AG04449 (cell line): ENCODE data around the gene ROBO4.

Experiments used
- CTCF ChIA-PET: fragments of 350-600 bp; formaldehyde crosslinking; extraction: SDS; loops from one replicate; lab custom pipeline; 2021; ENCODE audit warnings: antibody characterized with exemption; lab: Yijun Ruan, JAX
- POLR2A ChIA-PET: fragments of 400-600, 350-600 bp; formaldehyde crosslinking; extraction: SDS; loops from one replicate; lab custom pipeline; 2020; ENCODE audit warnings: antibody characterized with exemption, inconsistent platforms; lab: Yijun Ruan, JAX
- DNase-seq: peaks from one replicate; pipeline ENCODE4 v3.0.0-alpha.2; 2010; ENCODE audit warnings: low read depth, low spot score
- H3K4me3 ChIP-seq: 2 replicates; pipeline ENCODE4 v1.5.1; 2011; ENCODE audit warnings: low read depth, mild to moderate bottlenecking, control low read depth, low read length
- CTCF ChIP-seq: IDR thresholded peaks from one replicate; pipeline ENCODE4 v1.5.1; 2011; ENCODE audit warnings: mild to moderate bottlenecking, moderate library complexity, low read length, control low read depth, inconsistent platforms; ENCODE audit not compliant: insufficient read depth; ENCODE audit errors: missing control alignments

Gene ROBO4

DNA sequence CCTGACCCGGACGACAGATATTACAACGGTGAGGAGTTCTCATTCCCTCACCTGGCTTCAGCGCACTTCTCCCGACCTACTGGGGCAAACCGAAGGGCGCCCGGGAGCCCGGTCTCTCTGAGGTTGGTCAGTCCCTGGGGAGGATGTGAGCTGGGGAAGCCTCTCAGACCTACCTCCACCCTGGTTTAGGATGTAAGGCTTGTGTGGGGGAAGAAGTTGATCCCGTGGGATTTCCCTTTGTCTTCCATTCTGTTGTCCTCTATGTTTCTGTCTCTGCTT lies 20.1 kb downstream of the ROBO4 start:
- POLR2A ChIA-PET, result no interaction called here
- no peak for TF ChIP-seq CTCF
- peak overlapping the region; percentile 72 for H3K4me3 ChIP-seq
- CTCF ChIA-PET, result interaction anchor here (1.6 to 4.5 kb wide), 4 partner anchors 11 to 49 kb away, joined by 10 to 78 read pairs (median 13); partner anchors contain the start of gene ROBO4
- DNase-seq, result no peak

DNA sequence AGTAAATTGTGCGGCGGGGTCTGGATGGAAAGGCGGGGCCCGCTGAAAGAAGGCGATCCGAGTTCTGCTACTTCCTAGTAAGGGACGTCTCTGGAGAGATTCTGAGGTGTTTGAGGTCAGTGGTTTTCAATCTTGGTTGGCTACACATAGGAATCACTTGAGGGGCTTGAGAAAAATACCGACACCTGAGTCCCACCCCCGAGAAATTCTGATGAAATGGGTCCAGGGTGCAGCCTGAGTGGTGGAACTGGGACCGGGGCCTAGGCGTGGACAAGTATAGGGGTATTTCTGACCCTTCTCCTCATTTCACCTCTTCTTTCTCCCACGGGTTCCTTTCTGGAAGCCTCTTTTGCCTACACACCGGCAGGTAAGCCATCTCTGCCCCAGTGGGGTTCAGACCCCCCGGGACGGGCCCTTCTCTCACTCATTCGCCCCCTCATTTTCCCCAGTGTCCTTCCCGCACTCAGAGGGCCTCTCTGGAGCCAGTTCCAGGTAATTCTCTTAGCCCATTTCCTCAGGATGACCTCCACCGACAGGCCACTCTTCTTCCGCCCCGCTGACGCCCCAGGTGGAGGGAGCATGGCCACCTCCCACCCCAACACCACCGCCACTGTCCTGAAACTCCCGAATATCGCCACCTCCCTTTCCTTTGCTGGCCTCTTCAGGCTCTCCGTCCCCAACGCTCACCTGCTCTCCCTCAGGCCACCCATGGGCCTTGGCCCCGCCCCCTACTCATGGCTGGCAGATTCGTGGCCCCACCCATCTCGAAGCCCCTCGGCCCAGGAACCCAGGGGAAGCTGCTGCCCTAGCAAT lies 20.6 kb downstream of the ROBO4 start:
- TF ChIP-seq CTCF, result no peak
- POLR2A ChIA-PET, result interaction anchor here (0.7 to 1.5 kb wide), 11 partner anchors 10 to 208 kb away, joined by 3 to 17 read pairs (median 3); partner anchors contain the start of genes CCDC15 and ROBO4
- DNase-seq, result no peak

DNA sequence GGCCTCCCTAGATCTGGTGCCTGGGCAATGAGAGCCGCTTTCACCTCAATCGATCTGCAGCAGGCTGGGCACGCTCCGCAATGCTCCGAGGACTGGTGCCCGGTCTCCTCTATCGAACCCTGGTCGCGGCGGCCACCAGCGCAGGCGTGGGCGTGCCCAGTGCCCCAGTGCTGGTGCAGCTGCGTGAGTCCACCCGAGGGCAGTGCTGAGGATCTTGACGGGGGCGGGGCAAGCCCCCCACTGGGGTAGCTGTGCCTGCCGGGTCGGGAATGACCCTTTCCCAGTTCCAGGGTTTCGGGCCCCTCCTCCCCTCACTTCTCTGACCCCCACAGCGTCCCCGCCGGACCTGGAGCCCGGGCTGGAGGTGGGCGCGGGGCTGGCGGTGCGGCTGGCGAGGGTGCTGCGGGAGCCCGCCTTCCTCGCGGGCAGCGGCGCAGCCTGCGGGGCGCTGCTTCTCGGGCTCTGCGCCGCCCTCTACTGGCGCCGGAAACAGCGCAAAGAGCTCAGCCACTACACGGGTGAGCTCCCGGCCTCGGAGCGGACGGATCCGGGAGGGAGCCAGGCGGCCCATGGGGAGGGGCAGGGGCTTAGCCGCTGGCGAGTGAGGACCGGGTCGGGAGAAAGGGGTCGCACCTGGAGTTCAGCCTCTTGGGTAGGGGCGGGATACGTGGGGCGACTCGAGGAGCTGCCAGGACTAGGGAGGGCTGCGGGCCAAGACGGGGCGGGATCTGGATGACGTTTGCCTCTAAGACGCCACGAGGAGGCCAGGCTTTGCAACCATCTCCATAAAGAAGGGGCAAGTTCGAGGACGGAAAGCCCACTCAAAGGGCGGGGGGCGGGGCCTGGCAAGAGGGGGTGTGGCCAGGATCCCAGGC lies 21.5 kb downstream of the ROBO4 start:
- H3K4me3 ChIP-seq, result peak overlapping the region; percentile 72
- TF ChIP-seq CTCF, result peak; percentile 94
- ChIA-PET POLR2A (interaction anchor here (0.7 to 1.5 kb wide), 11 partner anchors 11 to 207 kb away, joined by 3 to 17 read pairs (median 3); partner anchors contain the start of genes CCDC15 and ROBO4), CTCF (interaction anchor here (0.6 to 4.5 kb wide), 52 partner anchors 8 to 388 kb away, joined by 3 to 78 read pairs (median 4); partner anchors contain the start of genes CCDC15, HEPACAM, MSANTD2 and ROBO3)
- peak; percentile 53 for DNase-seq

More for the DNA sequence above, 20.6 kb downstream of the ROBO4 start:
- H3K4me3 ChIP-seq, result peak overlapping the region; percentile 72
- CTCF ChIA-PET, result interaction anchor here (0.6 to 4.5 kb wide), 52 partner anchors 7 to 387 kb away, joined by 3 to 78 read pairs (median 4); partner anchors contain the start of genes CCDC15, HEPACAM, MSANTD2 and ROBO3

DNA sequence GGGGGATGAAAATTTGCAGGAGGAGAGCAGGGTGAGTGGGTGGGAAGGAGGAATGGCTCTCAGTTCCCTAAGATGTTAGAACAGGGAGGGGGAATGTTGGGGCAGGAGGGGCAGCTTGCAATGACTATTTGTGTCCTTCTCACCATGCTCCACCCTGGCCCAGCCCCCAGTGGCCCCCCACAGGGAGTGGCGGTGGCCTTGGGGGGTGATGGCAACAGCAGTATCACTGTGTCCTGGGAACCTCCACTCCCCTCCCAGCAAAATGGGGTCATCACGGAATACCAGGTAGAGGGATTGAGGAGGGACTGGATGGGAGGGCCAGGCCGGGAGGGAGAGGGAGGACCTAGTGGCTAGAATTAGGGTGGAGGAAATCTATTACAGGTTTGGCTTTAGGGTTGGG lies 22.3 kb downstream of the ROBO4 start:
- CTCF ChIA-PET, result interaction anchor here (1.2 to 4.5 kb wide), 23 partner anchors 9 to 232 kb away, joined by 3 to 78 read pairs (median 12); partner anchors contain the start of genes CCDC15, HEPACAM, MSANTD2 and ROBO3
- POLR2A ChIA-PET, result interaction anchor here (1.3 to 1.5 kb wide), 3 partner anchors 14 to 78 kb away, joined by 5 to 17 read pairs (median 11); partner anchors contain the start of genes CCDC15 and ROBO4
- DNase-seq, result no peak
- TF ChIP-seq CTCF, result no peak
- peak overlapping the region; percentile 72 for H3K4me3 ChIP-seq

- TF ChIP-seq CTCF, result no peak
- no peak for DNase-seq
- ChIA-PET CTCF (interaction anchor here (0.6 to 4.5 kb wide), 5 partner anchors 8 to 59 kb away, joined by 3 to 78 read pairs (median 32); partner anchors contain the start of genes ROBO3 and ROBO4), POLR2A (interaction anchor here (0.6 kb wide), 1 partner anchor 36 kb away, joined by 3 read pairs; no protein-coding TSS in a partner anchor)
- H3K4me3 ChIP-seq, result no peak overlapping the region
Observed at GRCh38 chr11:124874571-124875255, 23.0 kb downstream of the ROBO4 start.
